Liver (tissue), 9 donors: Measurements from ENCODE around the gene GRIPAP1. TPM values are rescaled to one million over a fixed set of nuclear protein-coding genes. Genes with fewer than 3 reads are reported as not detected.
A peak's percentile ranks its signal among the peaks of the same experiment; 100 is the strongest.

Experiments used
- DNase-seq: peaks from one replicate; pipeline ENCODE4 v3.0.0-alpha.2; 2017; ENCODE audit warnings: low spot score
- H3K27ac ChIP-seq, 2 donors: one replicate each; pipeline ENCODE4 v1.7.0; 2013; ENCODE audit warnings: inconsistent platforms in 2 of 2, low read length in 2 of 2, control low read depth in 1 of 2, low read depth in 1 of 2, mild to moderate bottlenecking in 1 of 2
- H3K27me3 ChIP-seq, 4 donors: one replicate each; pipeline versions ENCODE4 v1.6.1 to v1.7.0; 2013; ENCODE audit warnings: low read length in 3 of 4, inconsistent platforms in 1 of 4, mild to moderate bottlenecking in 1 of 4, moderate library complexity in 1 of 4; ENCODE audit not compliant: control insufficient read depth in 4 of 4, insufficient read depth in 4 of 4
- H3K36me3 ChIP-seq, 4 donors: one replicate each; pipeline versions ENCODE4 v1.6.1 to v1.7.0; 2013; ENCODE audit warnings: low read length in 3 of 4, mild to moderate bottlenecking in 3 of 4, low read depth in 1 of 4, moderate library complexity in 1 of 4; ENCODE audit not compliant: control insufficient read depth in 4 of 4, insufficient read depth in 3 of 4
- H3K4me1 ChIP-seq, 4 donors: one replicate each; pipeline versions ENCODE4 v1.6.1 to v1.7.0; 2013; ENCODE audit warnings: low read length in 3 of 4, mild to moderate bottlenecking in 3 of 4, moderate library complexity in 1 of 4; ENCODE audit not compliant: control insufficient read depth in 4 of 4, insufficient read depth in 4 of 4
- H3K4me3 ChIP-seq, 3 donors: one replicate each; pipeline versions ENCODE4 v1.6.1 to v1.7.0; 2013; ENCODE audit warnings: low read length in 3 of 3, control low read depth in 1 of 3, low read depth in 1 of 3, mild to moderate bottlenecking in 1 of 3
- H3K9ac ChIP-seq, 2 donors: one replicate each; pipeline ENCODE4 v1.7.0; 2013; ENCODE audit warnings: low read length in 2 of 2, mild to moderate bottlenecking in 2 of 2, moderate library complexity in 2 of 2, control low read depth in 1 of 2, low read depth in 1 of 2
- H3K9me3 ChIP-seq, 4 donors: one replicate each; pipeline versions ENCODE4 v1.6.1 to v1.7.0; 2013; ENCODE audit warnings: low read length in 3 of 4; ENCODE audit not compliant: control insufficient read depth in 4 of 4
- ATF3 ChIP-seq: IDR thresholded peaks from 2 replicates; pipeline ENCODE4 v1.6.1; 2016; ENCODE audit warnings: antibody characterized with exemption
- CTCF ChIP-seq: fragments of 150-350 bp; IDR thresholded peaks from 2 replicates; pipeline ENCODE4 v1.5.1; 2017; ENCODE audit warnings: improper control_type of control experiment, low read depth, low read length; ENCODE audit not compliant: missing input control
- EGR1 ChIP-seq, 2 donors: IDR thresholded peaks; 2 replicates each; pipeline ENCODE4 v1.6.1; 2016 to 2018; ENCODE audit warnings: antibody characterized with exemption in 2 of 2, low read depth in 2 of 2
- FOXA1 ChIP-seq: IDR thresholded peaks from 2 replicates; pipeline ENCODE4 v1.6.1; 2016; ENCODE audit warnings: antibody characterized with exemption
- FOXA2 ChIP-seq: IDR thresholded peaks from 2 replicates; pipeline ENCODE4 v1.6.1; 2016; ENCODE audit warnings: antibody characterized with exemption
- GABPA ChIP-seq, 2 donors: IDR thresholded peaks in 1 of 2; conservative IDR thresholded peaks in 1 of 2; 2 replicates each; pipeline ENCODE4 v1.6.1; 2016; ENCODE audit warnings: antibody characterized with exemption in 2 of 2, mild to moderate bottlenecking in 1 of 2, moderate library complexity in 1 of 2
- HNF4A ChIP-seq, 2 donors: conservative IDR thresholded peaks; 2 replicates each; pipeline ENCODE4 v1.6.1; 2016; ENCODE audit warnings: antibody characterized with exemption in 2 of 2, mild to moderate bottlenecking in 2 of 2
- HNF4G ChIP-seq: IDR thresholded peaks from 2 replicates; pipeline ENCODE4 v1.6.1; 2016; ENCODE audit warnings: antibody characterized with exemption
- JUND ChIP-seq, 2 donors: IDR thresholded peaks; 2 replicates each; pipeline ENCODE4 v1.6.1; 2016; ENCODE audit warnings: antibody characterized with exemption in 2 of 2
- MAX ChIP-seq: IDR thresholded peaks from 2 replicates; pipeline ENCODE4 v1.6.1; 2016; ENCODE audit warnings: antibody characterized with exemption
- NR2F2 ChIP-seq: IDR thresholded peaks from 2 replicates; pipeline ENCODE4 v1.6.1; 2016; ENCODE audit warnings: antibody characterized with exemption
- RAD21 ChIP-seq, 2 donors: IDR thresholded peaks; 2 replicates each; pipeline ENCODE4 v1.6.1; 2016; ENCODE audit warnings: antibody characterized with exemption in 2 of 2, mild to moderate bottlenecking in 2 of 2
- REST ChIP-seq: IDR thresholded peaks from 2 replicates; pipeline ENCODE4 v1.6.1; 2016; ENCODE audit warnings: antibody characterized with exemption, mild to moderate bottlenecking
- RXRA ChIP-seq, 2 donors: IDR thresholded peaks; 2 replicates each; pipeline ENCODE4 v1.6.1; 2017 to 2018; ENCODE audit warnings: antibody characterized with exemption in 2 of 2, mild to moderate bottlenecking in 1 of 2
- SP1 ChIP-seq: IDR thresholded peaks from 2 replicates; pipeline ENCODE4 v1.6.1; 2018; ENCODE audit warnings: antibody characterized with exemption, mild to moderate bottlenecking
- TAF1 ChIP-seq: conservative IDR thresholded peaks from 2 replicates; pipeline ENCODE4 v1.6.1; 2016; ENCODE audit warnings: antibody characterized with exemption, mild to moderate bottlenecking
- YY1 ChIP-seq: IDR thresholded peaks from 2 replicates; pipeline ENCODE4 v1.6.1; 2016; ENCODE audit warnings: antibody characterized with exemption, mild to moderate bottlenecking
- ZBTB33 ChIP-seq: IDR thresholded peaks from 2 replicates; pipeline ENCODE4 v1.6.1; 2016; ENCODE audit warnings: antibody characterized with exemption
- WGBS: extraction: QIAGEN DNeasy Blood & Tissue Kit; methylation state at CpG from one replicate; pipeline ENCODE4 v1.1.7; 2013; 5-methylcytosine and 5-hydroxymethylcytosine counted together
- polyA plus RNA-seq, 2 donors: library from polyadenylated mRNA; stranded (reverse) in 1 of 2; unstranded in 1 of 2; fragments of 200-250 nt in 1 of 2; fragments of >200 nt in 1 of 2; fragmentation: Nextera tagmentation in 1 of 2; extraction: Ambion mirVana in 1 of 2; gene quantifications; one replicate each; pipeline versions ENCODE4 v1.2.1 to v1.2.3, GENCODE V29; 2013 to 2015
- total RNA-seq, 2 donors: library from RNA; depleted of rRNA; stranded (reverse); fragments of >200 nt; gene quantifications; one replicate each; pipeline ENCODE4 v1.2.3, GENCODE V29; 2014
- donor health status: healthy.
- donor health status: healthy.
- donor health status: healthy.
- donor health status: healthy.
- donor health status: healthy.

The GRIPAP1 gene
- total and polyA plus RNA-seq, 4 donors, result 14.1 to 21.3 (median 16.4) TPM

GRCh38 chrX:49029876-49030275, 27.8 kb upstream of the GRIPAP1 start:
- Histone ChIP-seq H3K36me3 (peaks cover 8 to 27% (median 16%) of the 10 kb centered on the region in 4 donors), H3K4me3 (no peak overlapping the region), H3K4me1 (peaks cover 0 to 3% (median 0%) of the 10 kb centered on the region in 4 donors), H3K27ac (no peak overlapping the region), H3K9ac (no peak overlapping the region), H3K9me3 (no peaks in the 10 kb centered on the region), H3K27me3 (no peaks in the 10 kb centered on the region)
- TF ChIP-seq GABPA (IDR thresholded peaks at IDR 0.05 in 1 of 2, conservative IDR thresholded peaks at IDR 0.05 in 1 of 2) (no peak), HNF4A (conservative IDR thresholded peaks at IDR 0.05) (no peak), ZBTB33 (no peak), ATF3 (no peak)
- DNase-seq, result no peak
- WGBS, result 95% methylated on average over 6 of the region's 6 CpGs

GRCh38 chrX:49019599-49020249, 17.7 kb upstream of the GRIPAP1 start:
- H3K9ac ChIP-seq, result no peak overlapping the region
- no peak overlapping the region for H3K4me3 ChIP-seq
- TF ChIP-seq GABPA (IDR thresholded peaks at IDR 0.05 in 1 of 2, conservative IDR thresholded peaks at IDR 0.05 in 1 of 2) (no peak), HNF4G (peak; percentile 25), HNF4A (conservative IDR thresholded peaks at IDR 0.05) (peak; percentile 61 to 65), FOXA1 (no peak), YY1 (peak; percentile 64), NR2F2 (peak; percentile 52), ZBTB33 (no peak), FOXA2 (peak; percentile 7), ATF3 (peak; percentile 58), RXRA (IDR thresholded peaks at IDR 0.05) (peak; percentile 65 to 72), JUND (IDR thresholded peaks at IDR 0.05) (peak; percentile 31 to 37), EGR1 (IDR thresholded peaks at IDR 0.05; ENCODE audit: low read depth in 2 of 2) (no peak), MAX (no peak), TAF1 (no peak), RAD21 (IDR thresholded peaks at IDR 0.05) (no peak), REST (no peak), CTCF (no peak), SP1 (peak; percentile 69)
- no peak for DNase-seq
- H3K9me3 ChIP-seq, result no peaks in the 10 kb centered on the region
- no peaks in the 10 kb centered on the region for H3K27me3 ChIP-seq
- no peaks in the 10 kb centered on the region for H3K36me3 ChIP-seq
- peak overlapping the region; percentile 61 to 91 for H3K27ac ChIP-seq
- WGBS, result 31% methylated on average over 7 of the region's 7 CpGs
- H3K4me1 ChIP-seq, result peaks cover 0 to 3% (median 0%) of the 10 kb centered on the region in 4 donors
